ENCODE results near the gene GMDS.

- TF ChIP-seq POLR2A (IDR thresholded peaks at IDR 0.05): no peak
- TF ChIP-seq, protein P1, sequence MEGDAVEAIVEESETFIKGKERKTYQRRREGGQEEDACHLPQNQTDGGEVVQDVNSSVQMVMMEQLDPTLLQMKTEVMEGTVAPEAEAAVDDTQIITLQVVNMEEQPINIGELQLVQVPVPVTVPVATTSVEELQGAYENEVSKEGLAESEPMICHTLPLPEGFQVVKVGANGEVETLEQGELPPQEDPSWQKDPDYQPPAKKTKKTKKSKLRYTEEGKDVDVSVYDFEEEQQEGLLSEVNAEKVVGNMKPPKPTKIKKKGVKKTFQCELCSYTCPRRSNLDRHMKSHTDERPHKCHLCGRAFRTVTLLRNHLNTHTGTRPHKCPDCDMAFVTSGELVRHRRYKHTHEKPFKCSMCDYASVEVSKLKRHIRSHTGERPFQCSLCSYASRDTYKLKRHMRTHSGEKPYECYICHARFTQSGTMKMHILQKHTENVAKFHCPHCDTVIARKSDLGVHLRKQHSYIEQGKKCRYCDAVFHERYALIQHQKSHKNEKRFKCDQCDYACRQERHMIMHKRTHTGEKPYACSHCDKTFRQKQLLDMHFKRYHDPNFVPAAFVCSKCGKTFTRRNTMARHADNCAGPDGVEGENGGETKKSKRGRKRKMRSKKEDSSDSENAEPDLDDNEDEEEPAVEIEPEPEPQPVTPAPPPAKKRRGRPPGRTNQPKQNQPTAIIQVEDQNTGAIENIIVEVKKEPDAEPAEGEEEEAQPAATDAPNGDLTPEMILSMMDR (IDR thresholded peaks at IDR 0.05): no peak
Observed at GRCh38 chr6:1643111-1643510, 602.3 kb downstream of the GMDS start.

All from vagina (tissue), 2 donors.